Left renal pelvis (tissue), 4 donors: ENCODE results near the gene ADAM12. TPM values are rescaled to one million over a fixed set of nuclear protein-coding genes. Genes with fewer than 3 reads are reported as not detected.
A peak's percentile ranks its signal among the peaks of the same experiment; 100 is the strongest.
"Not testable (repeated sequence)": the region's sequence is repeated elsewhere in the genome, so short reads cannot be mapped to it uniquely, and the experiment has no call there.

Source experiments
- DNase-seq, 4 donors: peaks; one replicate each; pipeline ENCODE4 v3.0.0-alpha.2; 2013; ENCODE audit warnings: low read depth in 4 of 4, low spot score in 3 of 4
- polyA plus RNA-seq, 4 donors: library from polyadenylated mRNA; unstranded; fragments of 120-200 nt; gene quantifications; one replicate each; pipeline ENCODE4 v1.2.1, GENCODE V29; 2013; ENCODE audit not compliant: insufficient read length in 4 of 4

The ADAM12 gene
- polyA plus RNA-seq, 4 donors: 23.1 to 100 (median 27.8) TPM

GRCh38 chr10:126001576-126001975, 386.7 kb downstream of the ADAM12 start:
- DNase-seq: no peak

GRCh38 chr10:125999694-126000093, 388.6 kb downstream of the ADAM12 start:
- DNase-seq: no peak

GRCh38 chr10:125997586-125997985, 390.7 kb downstream of the ADAM12 start:
- DNase-seq: no peak

- no peak for DNase-seq
Measured at GRCh38 chr10:125995726-125996304, 392.5 kb downstream of the ADAM12 start.

GRCh38 chr10:125994601-125995000, 393.7 kb downstream of the ADAM12 start:
- DNase-seq: no peak

GRCh38 chr10:125992254-125992653, 396.0 kb downstream of the ADAM12 start:
- no peak for DNase-seq

- DNase-seq: no peak
Measured at GRCh38 chr10:125991392-125991791, 396.9 kb downstream of the ADAM12 start.

GRCh38 chr10:125990974-125991373, 397.3 kb downstream of the ADAM12 start:
- no peak for DNase-seq

GRCh38 chr10:125989791-125990190, 398.5 kb downstream of the ADAM12 start:
- DNase-seq: no peak

GRCh38 chr10:125985557-125986240, 402.6 kb downstream of the ADAM12 start:
- no peak for DNase-seq

- DNase-seq: no peak
Measured at GRCh38 chr10:125984865-125985495, 403.3 kb downstream of the ADAM12 start.

GRCh38 chr10:125984346-125984745, 403.9 kb downstream of the ADAM12 start:
- DNase-seq: no peak

- DNase-seq: no peak
Measured at GRCh38 chr10:125983656-125984055, 404.6 kb downstream of the ADAM12 start.

GRCh38 chr10:125983161-125983560, 405.1 kb downstream of the ADAM12 start:
- no peak for DNase-seq

GRCh38 chr10:125982260-125982948, 405.9 kb downstream of the ADAM12 start:
- DNase-seq: peak; percentile 51 to 68 (median 60)

GRCh38 chr10:125980521-125981035, 407.7 kb downstream of the ADAM12 start:
- DNase-seq: no peak

- DNase-seq: no peak
Measured at GRCh38 chr10:125979976-125980375, 408.3 kb downstream of the ADAM12 start.

GRCh38 chr10:125976960-125977605, 411.2 kb downstream of the ADAM12 start:
- no peak for DNase-seq

GRCh38 chr10:125970077-125970630, 418.1 kb downstream of the ADAM12 start:
- DNase-seq: not testable (repeated sequence)

GRCh38 chr10:125967533-125967932, 420.7 kb downstream of the ADAM12 start:
- no peak for DNase-seq
